GM20000 (cell line): Measurements from ENCODE around the gene PRKN.

Source experiments
- DNase-seq: peaks from one replicate; pipeline ENCODE4 v3.0.0; 2012; ENCODE audit warnings: low spot score
- TF ChIP-seq, protein P1 (sequence below): IDR thresholded peaks from 2 replicates; pipeline ENCODE4 v1.5.1; 2012; ENCODE audit warnings: mild to moderate bottlenecking, control low read depth; ENCODE audit errors: extremely low read depth, missing control alignments

The PRKN gene

DNA sequence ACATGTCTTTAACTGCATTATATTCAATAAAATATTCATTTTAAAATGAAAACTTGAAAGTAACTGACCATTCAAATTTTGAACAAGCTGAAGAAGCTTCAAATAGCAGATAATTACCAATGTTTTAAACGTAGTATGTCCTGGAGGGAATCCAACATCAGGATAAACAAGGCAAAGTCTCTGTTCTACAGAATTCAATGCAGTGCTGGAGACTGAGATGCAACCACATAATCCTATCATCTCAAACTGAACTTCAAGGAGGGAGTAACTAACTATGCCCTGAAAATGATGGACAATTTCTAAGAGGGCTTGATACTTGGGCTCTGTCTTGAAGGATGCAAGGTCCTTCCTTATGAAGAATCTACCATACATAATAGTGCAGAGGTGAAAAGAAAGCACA, 100.7 kb downstream of the PRKN start:
- no peak for DNase-seq
- TF ChIP-seq, protein P1, sequence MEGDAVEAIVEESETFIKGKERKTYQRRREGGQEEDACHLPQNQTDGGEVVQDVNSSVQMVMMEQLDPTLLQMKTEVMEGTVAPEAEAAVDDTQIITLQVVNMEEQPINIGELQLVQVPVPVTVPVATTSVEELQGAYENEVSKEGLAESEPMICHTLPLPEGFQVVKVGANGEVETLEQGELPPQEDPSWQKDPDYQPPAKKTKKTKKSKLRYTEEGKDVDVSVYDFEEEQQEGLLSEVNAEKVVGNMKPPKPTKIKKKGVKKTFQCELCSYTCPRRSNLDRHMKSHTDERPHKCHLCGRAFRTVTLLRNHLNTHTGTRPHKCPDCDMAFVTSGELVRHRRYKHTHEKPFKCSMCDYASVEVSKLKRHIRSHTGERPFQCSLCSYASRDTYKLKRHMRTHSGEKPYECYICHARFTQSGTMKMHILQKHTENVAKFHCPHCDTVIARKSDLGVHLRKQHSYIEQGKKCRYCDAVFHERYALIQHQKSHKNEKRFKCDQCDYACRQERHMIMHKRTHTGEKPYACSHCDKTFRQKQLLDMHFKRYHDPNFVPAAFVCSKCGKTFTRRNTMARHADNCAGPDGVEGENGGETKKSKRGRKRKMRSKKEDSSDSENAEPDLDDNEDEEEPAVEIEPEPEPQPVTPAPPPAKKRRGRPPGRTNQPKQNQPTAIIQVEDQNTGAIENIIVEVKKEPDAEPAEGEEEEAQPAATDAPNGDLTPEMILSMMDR, result no peak

DNA sequence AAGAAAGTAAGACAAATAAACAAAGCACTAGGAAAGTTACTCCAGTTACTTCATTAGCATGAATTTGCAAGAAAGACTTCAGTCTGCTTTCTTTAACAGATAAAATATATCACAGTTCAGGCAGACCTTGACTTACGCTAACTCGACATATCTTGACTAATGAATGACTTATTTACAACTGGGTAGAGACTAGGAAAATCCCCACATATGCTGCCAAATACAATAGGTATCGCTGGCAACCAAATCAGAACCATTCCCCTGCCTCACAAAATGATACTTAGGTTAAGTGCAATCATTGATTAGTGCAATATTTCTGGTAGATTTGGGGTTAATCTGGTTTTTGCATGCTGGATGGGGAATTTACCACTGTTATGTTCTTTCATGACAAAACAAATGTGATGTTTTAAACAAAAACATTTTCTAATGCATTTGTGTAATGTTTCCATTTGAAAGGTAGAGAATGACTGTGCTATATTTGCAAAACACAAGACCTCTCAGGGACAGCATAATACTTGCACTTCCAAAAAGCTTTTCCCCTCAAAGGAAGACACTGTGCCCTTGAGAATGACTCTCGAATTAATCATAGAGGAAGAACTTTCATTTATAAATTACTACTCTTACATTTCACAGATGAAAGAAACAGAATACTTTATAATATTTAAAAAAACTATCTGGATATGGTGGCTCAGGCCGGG, 101.6 kb downstream of the PRKN start:
- DNase-seq, result no peak
- TF ChIP-seq, protein P1, result no peak

- TF ChIP-seq, protein P1, result no peak
- no peak for DNase-seq
Measured at GRCh38 chr6:162622572-162622971, 105.0 kb downstream of the PRKN start.

- DNase-seq, result no peak
- TF ChIP-seq, protein P1, result no peak
Measured at GRCh38 chr6:162621246-162621645, 106.3 kb downstream of the PRKN start.

GRCh38 chr6:162620073-162620472, 107.5 kb downstream of the PRKN start:
- TF ChIP-seq, protein P1, result no peak
- DNase-seq, result no peak

DNA sequence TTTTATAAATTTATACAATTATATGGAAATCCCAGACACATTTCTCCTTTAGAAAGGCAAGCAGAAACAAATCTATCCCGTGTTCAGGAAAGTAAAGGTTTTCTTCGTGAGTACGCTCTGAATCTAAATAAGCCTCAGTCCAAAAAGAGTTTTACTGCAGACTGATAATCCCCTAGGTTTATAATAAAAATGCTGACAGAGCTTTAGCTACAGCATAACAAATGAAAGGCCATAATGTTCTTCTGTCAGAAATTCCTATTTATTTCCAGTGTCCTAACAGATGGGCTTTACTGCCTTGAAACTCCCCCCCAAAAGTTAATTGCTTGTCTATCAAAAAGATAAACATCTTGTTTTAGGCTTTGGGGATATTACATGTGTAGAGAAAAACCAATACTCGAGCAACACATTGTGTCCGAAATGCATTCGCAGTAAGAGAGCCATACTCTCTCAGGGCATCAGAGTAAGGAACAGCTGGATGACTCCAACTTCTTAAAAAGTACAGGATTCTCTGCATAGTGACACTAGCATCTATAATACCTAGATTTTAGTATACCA, 109.0 kb downstream of the PRKN start:
- TF ChIP-seq, protein P1, result no peak
- no peak for DNase-seq

DNA sequence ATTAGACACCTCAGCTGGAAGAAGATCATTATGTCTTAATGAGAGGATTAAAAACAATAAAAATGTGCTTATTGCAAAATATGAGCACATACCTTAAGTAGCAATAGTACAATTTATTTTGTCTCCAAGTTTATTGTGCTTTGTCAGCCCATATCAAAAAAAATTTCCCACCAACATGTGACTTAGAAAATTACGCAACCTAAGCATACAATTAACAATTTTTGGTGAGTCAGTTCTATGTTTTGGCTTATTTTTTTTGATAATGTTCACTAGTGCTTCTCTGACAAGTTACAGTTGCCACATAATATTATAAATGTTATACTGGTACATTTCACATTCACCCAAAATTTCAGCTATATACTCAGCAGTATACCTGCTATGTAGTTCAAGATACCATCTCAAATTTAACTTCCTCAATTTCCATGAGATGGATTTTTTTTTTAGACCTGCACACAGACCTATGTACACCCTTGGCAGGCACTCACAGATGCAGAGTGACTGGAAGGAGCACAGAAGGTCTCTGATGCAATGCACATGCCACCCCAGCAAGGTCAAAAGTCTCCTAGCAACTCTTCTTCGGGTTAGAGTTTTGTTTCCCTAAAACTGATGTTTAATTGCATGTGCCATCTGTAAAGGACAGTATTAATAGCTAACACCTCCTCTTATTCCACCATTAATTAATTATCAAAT, 112.4 kb downstream of the PRKN start:
- TF ChIP-seq, protein P1, result no peak
- DNase-seq, result no peak
